Inflammatory macrophage treated with lipopolysaccharide for 1 hour (primary cell): Measurements from ENCODE around the gene CBLL2.
"Not testable (repeated sequence)": the region's sequence is repeated elsewhere in the genome, so short reads cannot be mapped to it uniquely, and the experiment has no call there.

Experiments
- DNase-seq, 2 donors: peaks; one replicate each; pipeline ENCODE4 v3.0.0-alpha.2; 2020 to 2022

Gene CBLL2, protein sequence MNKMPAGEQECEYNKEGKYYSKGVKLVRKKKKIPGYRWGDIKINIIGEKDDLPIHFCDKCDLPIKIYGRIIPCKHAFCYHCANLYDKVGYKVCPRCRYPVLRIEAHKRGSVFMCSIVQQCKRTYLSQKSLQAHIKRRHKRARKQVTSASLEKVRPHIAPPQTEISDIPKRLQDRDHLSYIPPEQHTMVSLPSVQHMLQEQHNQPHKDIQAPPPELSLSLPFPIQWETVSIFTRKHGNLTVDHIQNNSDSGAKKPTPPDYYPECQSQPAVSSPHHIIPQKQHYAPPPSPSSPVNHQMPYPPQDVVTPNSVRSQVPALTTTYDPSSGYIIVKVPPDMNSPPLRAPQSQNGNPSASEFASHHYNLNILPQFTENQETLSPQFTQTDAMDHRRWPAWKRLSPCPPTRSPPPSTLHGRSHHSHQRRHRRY

DNA sequence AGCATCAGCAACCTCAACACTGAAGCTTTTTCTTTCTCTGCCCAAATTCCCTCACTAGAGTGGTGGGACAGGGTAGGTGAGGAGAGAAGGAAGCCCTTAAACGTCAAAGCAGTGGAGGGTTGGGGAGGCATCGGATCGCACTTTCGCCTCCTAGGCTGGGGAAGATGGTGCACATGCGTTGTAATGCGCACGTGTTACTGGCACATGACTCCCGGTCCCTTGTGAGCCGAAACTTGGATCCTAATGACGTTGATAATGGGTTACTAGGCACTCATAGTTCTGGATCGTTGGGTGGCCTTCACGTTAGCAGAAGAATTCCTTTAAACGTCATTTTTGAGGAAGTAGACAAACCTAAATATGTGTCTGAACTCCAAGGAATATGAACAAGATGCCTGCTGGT, at the start of gene CBLL2:
CBLL2 (plus strand) TSS at position 301 of the 400 bp plus-strand sequence; CDS start at position 380, 79 bp downstream.
- no peak for DNase-seq

DNA sequence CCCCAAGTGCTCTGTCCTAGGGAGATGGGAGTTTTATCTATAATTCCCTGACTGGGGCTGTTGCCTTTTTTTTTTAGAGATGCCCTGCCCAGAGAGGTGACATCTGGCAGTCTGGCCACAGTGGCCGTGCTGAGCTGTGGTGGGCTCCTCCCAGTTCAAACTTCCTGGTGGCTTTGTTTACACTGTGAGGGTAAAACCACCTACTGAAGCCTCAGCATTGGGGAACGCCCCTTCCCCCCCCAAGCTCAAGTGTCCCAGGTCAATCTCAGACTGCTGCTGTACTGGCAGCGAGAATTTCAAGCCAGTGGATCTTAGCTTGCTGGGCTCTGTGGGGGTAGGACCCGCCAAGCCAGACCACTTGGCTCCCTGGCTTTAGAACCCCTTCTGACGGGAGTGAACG, 38.3 kb upstream of the CBLL2 start:
- no peak for DNase-seq

DNA sequence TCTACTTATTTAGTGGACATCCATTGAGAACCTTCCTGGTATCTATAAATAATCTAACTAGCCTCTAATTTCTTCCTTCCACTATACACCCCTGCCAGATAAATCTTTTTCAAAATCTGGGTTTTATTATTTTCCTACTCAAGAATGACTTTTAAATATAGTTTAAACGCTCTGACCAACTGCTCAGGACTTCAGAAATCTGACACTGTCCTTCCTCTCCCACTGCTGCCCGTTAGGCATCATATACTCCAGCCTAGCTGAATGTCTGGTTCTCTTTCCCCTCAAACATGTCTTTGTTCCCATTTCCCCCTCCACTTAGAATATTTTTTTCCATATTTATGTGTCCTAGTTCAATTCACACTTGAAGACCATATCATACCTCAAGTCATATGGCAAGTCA, 35.2 kb upstream of the CBLL2 start:
- no peak for DNase-seq

DNA sequence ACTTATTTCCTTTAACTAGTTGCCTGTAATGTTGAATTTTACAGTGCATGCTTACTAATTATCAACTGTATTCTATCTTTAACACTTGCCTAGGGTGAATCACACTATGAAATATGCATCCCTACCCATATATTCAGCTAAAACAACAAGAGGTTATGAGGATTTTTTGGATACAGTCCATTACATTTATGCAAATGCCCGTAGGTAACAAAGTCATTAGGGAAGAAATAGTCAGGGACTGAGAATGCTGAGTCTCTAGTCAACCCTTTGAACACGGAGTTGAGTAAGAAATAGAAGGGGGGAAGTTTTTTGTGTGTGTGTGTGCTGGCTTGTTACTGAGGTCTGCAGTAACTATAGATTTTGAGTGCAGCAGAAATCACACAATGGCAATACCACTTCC, 26.1 kb upstream of the CBLL2 start:
- no peak for DNase-seq

DNA sequence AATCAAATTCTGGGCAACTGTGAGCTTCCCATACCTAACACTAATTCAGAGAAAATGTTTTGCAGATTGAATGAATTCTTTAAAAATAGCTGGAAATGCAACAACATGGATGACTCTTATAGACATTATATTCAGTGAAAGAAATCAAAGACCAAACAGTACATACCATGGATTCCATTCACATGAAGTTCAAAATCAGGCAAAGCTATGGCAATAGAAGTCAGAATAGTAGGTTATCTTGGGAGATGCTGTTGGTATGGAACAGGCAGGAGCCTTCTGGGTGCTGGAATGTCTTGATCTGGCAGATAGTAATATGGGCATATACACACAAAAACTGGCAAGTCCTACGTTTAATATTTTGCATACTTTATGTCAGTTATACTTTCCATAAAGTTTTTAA, 25.5 kb upstream of the CBLL2 start:
- DNase-seq, result no peak

DNA sequence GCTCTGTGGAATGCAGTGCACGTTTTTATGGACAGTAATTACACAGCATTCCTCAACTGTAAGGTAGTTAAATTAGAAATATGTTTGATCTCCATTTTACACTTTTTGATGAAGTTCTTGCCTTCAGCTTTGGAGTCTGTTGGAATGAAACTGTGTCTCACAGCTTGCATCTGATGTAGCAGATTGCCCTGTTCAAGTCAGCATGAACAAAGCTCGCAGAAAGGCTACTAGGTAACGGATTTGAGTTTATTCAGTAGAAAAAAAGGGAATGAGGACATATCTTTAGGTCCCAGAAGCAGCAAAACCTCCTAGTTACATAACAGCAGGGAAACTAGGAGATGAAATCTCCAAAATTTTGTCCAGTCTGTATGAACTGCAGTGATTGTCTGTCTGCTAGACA, 24.3 kb upstream of the CBLL2 start:
- DNase-seq, result no peak

DNA sequence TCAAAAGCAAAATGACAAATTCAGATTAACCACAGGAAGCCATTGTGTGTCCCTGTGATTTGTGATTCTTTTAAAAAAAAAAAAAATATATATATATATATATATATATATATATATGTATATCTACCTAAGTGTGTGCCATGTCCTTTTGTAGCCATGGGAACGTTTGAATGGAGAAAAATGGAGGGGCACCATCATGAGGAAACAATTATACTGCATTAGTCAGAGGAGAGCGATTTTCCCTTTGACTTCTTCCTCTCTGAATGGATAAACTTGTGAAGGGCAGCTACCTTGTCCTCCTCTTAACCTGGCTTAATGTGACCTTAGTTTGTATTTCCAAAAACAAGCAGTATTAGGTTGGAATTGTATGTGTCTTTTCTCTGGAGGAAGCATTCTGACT, 23.3 kb upstream of the CBLL2 start:
- DNase-seq, result no peak

DNA sequence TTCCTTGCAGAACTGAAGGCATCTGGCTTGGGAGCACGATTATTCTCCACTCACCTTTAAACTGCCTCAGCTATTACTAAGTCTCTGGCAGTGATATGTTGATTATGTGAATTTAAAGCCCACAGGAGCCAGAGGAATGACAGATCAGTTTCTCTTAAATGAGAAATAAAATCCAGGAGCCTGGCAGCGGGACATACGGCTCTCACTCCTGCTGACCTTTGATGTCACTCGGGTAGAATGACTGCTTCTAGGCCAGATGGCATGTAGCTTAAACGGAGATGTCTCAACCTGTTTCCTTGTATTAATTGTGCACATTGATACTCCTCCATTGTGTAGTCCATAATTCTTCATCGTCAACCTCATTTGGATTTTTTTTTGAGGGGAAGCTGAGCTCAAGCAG, 4.0 kb upstream of the CBLL2 start:
- no peak for DNase-seq

DNA sequence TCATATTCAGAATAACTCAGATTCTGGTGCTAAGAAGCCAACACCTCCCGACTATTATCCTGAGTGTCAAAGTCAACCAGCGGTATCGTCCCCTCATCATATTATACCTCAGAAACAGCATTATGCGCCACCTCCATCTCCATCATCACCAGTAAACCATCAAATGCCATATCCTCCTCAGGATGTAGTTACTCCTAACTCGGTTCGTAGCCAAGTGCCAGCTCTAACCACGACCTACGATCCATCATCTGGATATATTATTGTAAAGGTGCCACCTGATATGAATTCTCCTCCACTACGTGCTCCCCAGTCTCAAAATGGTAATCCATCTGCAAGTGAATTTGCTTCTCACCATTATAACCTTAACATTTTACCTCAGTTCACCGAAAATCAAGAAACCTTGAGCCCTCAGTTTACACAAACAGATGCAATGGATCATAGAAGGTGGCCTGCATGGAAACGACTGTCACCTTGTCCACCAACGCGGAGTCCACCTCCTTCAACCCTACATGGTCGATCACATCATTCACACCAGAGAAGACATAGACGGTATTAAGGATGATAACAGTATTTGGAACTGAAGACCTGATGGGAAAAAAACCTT, 1.1 kb downstream of the CBLL2 start:
- no peak for DNase-seq

DNA sequence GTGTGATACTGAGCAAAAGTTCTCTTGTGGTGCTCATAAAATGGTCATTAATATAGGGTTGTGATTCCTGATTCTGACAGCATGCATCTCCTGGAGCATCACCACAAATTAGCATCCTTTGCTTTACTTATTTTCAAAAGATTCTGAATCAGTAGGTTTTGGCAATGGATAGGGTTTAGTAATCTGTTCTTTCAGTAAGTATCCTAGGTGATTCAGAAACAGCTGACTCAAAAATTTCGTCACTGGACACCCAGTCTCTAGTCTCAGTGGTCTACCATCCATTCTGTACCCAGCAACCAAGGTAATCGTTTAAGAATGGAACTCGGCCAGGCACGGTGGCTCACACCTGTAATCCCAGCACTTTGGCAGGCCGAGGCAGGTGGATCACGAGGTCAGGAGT, 4.1 kb downstream of the CBLL2 start:
- DNase-seq, result no peak

DNA sequence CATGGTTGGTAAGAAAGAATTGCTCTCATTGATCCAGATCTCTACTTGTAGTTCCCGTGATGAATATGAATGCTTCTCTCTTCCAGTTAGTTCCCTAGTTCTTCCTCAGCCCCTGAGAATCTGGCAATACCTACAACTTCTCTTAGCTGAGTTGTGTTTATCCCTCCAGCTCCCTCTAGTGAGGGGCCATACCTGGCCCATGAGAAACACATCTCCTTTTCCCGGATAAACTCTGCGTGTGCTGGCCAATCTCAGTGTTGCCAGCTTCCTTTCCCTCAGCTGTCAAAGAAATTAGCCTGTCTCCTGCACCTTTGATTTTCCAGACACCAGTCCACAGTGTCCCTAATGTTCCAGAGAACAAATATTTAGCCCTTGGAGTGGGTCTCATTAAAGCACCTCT, 5.7 kb downstream of the CBLL2 start:
- DNase-seq, result no peak

DNA sequence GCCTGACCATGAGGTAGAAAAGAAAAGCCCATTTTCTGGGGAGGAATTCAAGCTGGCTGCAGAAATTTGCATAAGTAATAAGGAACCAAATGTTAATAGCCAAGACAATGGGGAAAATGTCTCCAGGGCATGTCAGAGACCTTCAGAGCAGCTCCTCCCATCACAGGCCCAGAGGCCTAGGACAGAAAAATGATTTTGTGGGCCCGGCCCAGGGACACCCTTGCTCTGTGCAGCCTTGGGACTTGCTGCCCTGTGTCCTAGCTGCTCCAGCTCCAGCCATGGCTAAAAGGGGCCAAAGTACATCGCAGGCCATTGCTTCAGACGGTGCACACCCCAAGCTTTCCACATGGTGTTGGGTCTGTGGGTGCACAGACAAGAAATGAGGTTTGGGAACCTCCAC, 16.5 kb downstream of the CBLL2 start:
- DNase-seq, result not testable (repeated sequence)

DNA sequence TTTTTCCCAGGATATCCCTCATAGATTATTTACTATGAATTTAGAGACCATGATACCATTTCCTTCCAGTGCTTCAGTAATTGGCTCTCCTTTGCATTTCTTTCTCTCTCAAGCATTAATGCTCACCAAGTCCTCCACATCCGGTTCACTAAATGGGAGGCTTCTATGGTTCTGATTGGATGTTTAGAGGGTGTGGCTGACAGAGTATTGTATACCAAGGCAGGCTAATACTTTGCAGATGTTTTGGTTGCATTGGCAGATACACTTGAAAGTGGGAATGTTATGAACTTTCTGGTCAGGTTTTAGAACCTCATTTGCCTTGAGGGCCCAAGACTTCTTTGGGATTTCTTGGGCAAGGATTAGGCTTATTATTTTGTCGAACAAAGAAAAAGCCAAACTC, 24.2 kb downstream of the CBLL2 start:
- DNase-seq, result no peak

DNA sequence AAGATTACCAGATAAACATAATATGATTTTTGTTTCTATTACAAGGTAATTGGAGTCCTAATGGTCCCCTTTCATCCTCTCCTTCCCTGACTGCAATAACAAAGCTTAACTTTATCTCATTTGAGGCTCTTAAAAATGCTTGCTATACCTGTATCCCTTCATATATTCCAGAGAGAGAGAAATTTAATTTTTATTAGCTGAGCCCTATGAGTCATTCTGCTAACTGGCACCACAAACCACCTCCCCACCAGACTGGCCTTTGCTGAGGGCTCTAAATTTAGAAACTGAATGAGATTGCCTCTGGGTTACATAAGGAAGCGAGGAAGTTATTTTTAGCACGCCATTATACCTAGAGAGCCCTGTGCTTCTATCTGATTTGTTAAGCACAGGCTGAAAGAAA, 27.4 kb downstream of the CBLL2 start:
- DNase-seq, result no peak

DNA sequence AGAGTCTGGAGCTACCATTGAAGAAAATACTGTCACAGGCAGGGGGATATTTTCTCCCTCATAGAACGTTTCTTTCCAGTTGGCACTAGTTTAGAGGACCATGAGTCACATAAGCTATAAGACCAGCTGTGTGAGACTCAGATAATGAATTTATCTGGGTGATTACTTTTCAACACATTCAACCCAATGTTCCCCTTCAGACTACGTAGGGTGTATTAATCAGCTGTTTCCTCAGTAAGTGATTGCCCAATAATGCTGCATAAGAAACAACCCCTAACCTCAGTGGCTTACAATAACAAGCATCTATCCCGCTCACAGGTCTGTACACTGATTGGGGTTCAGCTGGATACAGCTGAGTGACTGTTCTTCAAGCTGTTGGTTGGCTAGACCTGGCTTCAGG, 38.1 kb downstream of the CBLL2 start:
- DNase-seq, result no peak

DNA sequence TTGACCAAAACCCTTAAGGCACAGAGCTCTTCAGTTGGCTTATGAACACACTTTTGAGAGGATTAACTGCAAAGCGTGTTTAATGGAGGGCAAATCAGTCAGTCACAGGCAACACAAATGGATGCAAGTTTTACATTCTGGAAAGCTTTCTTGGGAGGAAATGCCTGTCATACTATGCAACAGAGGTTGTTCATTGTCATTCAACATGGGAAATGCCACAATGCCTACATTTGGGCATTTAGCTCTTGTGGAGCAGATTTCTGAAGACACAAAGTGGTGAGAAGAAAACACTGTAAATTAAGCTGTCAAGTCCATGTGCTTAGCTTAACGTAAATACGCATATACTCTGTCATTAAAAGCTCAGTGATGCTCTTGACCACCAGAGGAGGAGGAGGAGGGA, 41.1 kb downstream of the CBLL2 start:
- no peak for DNase-seq

DNA sequence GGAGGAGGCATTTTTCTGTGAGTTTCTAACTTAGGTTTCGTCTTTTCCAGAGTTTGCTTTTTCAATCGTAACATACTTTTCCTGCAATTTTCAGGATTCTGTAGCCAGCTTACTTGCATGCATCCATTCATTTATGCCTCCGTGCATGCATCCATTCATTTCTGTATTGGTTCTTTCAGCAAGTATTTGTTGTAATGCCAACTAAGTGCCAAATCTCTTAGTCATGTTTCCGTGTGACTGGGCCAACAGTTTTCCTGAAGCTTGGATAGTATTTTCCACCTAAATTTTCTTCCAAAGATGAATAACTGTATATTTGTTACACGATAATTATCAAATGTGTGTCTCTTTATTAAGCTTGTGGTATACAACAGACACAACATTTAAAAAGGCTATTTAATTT, 41.5 kb downstream of the CBLL2 start:
- DNase-seq, result no peak

DNA sequence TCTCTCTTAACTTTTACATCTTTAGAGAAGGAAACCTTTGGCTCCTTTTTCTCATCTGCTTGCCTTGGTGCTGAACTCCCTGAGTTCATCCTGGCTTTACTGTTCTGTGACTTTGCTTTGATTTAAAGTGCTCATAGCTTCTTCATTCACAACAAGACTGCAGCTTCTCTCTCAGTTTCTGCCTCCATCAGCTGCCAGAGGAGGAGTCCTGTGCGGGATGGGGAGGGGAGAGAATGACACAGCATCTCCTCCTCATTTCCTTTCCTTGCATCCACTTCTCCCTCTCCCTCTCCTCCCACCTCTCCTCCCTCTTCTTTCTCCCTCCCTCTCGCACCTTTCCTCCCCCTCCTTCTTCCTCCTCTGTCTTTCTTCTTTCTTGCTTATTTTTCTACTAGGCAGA, 42.0 kb downstream of the CBLL2 start:
- DNase-seq, result no peak

DNA sequence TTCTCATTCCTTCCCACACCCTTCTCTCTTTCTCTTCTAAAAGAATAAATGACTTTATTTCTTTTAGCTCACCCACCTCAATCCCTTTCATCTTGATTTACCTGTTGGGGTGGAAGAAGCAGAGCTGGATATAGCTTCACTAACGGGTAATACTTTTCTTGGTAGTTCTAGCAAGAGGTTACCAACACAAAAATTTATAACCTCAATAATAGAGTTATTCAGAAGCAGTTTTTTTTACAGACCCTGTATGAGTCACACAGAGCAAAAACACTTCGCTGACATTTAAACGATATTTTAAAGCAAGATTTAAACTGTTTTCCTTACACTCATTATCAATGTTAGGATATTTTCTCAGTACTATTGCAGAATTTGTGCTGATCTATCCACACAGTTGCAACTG, 42.4 kb downstream of the CBLL2 start:
- no peak for DNase-seq

DNA sequence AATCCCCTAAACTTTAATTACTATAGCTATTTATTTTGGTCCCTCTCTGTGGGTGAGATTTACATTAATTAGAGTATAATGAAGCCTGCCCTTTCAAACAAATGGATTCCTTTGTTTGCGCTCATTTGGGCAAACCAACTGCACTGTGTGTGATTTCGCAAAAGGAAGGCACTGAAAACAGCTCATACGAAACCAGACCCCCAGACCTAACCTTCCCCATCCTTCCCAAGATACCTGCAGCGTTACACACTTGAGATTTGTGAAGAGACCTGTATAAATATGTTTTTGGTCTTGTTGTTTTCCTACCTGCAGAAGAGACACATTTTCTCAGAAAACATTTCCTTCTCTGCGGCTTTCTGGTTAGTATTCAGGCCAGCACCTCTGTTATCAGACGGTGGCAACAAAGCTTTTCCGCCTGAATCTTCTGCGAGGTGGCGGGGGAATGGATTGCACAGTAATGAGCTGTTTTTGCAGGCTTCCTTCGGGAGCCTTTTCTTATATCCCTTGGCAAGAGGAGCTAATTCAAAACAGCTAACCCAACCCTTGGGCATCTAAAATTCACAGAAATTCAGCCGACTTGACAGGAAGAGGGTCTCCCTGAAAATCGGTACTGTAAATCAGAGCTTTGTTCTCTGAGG, 47.6 kb downstream of the CBLL2 start:
- DNase-seq, result no peak

DNA sequence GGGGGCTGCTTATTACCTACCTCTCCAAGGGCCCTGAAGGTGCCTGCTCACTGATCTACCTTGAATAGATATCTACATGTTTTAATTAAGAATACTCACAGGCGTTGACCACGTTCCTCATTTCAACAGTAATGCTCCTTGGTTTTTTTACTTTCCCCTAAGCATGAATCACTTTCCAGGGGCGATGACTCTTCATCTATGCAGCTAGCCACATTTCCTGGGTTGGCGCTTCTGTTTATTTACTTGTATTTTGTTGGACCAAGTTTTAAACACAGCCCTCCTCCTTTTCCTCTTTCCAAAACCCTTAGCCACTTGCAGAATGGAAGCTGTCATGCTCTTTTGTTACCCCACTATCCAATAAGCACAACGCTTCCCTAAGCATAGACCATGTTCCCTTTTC, 50.8 kb downstream of the CBLL2 start:
- no peak for DNase-seq
